Endometrium (tissue), 2 donors: ENCODE data around the gene MS4A5.
"Not testable (repeated sequence)": the region's sequence is repeated elsewhere in the genome, so short reads cannot be mapped to it uniquely, and the experiment has no call there.

Source experiments
- FAIRE-seq: peaks from 2 replicates; lab custom pipeline; 2012; peaks lifted over from hg19 to GRCh38; lab: Jason Lieb, UNC
- donor health status: control.
- donor health status: control.

The MS4A5 gene, protein sequence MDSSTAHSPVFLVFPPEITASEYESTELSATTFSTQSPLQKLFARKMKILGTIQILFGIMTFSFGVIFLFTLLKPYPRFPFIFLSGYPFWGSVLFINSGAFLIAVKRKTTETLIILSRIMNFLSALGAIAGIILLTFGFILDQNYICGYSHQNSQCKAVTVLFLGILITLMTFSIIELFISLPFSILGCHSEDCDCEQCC

GRCh38 chr11:60429272-60429671 lies at the start of gene MS4A5:
MS4A5 (plus strand) TSS chr11:60429572; CDS start chr11:60429675, 103 bp downstream.
- FAIRE-seq: no peak

DNA sequence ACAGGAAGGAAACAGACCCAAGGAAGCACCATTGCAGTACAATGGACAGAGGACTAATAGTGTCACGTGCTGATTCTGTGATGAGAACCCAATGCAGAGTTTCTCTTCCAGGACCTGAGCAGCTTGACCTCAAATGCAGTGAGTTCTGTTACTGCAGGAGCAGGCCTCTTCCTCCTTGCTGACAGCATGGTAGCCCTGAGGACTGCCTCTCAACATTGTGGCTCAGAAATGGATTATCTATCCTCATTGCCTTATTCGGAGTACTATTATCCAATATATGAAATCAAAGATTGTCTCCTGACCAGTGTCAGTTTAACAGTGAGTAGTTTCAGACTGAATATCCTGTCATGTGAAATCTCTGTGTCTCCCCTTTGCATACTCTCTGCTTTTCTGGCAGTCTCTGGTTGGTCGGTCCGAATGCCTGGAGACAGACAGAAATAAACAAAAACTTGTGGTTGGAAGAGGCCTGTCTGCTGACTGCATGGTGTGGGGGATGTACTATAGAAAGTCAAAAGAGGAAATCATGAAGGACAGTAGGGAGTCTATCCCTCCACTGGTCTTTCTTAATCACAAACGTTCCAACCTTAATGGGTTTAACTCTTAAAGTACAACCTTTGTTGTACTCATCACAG lies 40.0 kb upstream of the MS4A5 start:
- no peak for FAIRE-seq

DNA sequence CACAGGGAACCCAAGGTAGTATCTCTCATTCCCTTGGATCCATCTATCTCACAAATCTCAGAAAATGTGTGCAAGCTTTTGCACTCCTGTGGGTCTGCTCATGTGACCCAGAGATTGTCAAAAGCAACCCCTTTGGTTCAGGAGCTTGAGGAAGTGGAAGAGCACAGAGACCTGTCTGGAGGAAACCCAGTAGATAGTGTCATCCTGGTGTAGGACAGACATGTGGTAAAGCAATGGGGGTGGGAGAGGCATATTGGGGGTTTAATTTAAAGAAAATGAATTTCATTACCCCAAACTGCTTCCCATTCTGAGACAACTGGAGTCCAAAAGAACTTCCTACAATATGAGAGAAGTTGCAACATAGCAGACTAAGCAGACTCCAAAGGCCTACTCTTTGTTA lies 39.0 kb upstream of the MS4A5 start:
- FAIRE-seq: no peak

DNA sequence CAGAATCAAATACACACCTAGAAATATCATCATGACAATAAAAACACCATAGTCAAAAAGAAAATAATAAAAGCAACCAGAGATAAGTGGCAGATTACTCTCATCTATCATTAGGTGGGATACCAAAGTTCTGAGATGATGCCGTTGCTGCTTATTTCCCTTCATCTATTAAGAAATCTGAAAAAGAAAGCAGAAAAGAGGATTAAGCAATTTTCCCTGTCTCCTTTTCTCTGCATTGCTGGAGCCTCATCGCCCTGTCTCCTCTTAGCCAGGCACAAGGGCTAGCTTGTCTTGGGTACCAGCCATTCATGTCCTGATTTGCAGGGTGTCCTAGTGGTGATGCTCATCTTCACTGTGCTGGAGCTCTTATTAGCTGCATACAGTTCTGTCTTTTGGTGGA lies 37.0 kb upstream of the MS4A5 start:
- FAIRE-seq: no peak

DNA sequence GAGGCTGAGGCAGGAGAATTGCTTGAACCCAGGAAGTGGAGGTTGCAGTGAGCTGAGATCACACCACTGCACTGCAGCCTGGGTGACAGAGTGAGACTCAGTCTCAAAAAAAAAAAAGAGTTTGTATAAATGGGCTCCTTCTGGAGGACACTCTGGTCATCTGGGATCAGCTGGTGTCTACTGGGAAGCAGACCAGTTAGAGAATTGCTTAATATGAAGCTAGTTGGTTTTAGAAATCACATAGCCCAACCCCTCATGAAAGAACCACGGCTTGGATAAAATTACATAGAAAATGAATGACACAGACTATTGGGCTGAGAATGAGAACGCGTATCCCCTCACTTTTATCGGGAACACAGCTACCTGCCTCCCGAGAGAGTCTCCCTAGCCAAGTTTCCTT lies 36.4 kb upstream of the MS4A5 start:
- FAIRE-seq: no peak

- no peak for FAIRE-seq
These were observed 34.5 kb upstream of the MS4A5 start for GRCh38 chr11:60394666-60395380.

GRCh38 chr11:60396382-60396781 lies 33.0 kb upstream of the MS4A5 start, which contains the start of gene MS4A14:
MS4A14 (plus strand) TSS chr11:60396459; CDS start chr11:60396579, 120 bp downstream.
- FAIRE-seq: no peak

GRCh38 chr11:60396799-60397198 lies 32.6 kb upstream of the MS4A5 start:
- FAIRE-seq: no peak

GRCh38 chr11:60420015-60420414 lies 9.4 kb upstream of the MS4A5 start:
- no peak for FAIRE-seq

DNA sequence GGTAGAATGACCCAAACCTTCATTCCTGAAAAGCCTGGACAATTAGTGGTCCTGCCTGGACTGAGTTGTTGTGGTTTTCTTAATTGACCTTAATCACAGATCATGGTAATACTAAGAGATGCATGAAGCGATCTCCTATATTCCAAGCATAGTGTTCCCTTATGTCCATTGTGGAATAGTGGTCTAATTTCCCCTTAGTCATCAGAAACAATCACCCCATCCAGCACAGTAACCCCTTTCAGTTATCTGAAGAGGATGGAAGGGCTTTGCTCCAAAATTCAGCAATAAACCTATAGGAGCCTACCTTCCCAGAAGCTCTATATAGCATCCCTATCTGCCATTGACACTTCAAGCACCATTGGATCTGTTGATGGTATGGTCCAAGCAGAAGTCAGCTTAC lies 6.8 kb upstream of the MS4A5 start:
- FAIRE-seq: no peak

GRCh38 chr11:60428517-60428916 lies 855 bp upstream of the MS4A5 start:
- FAIRE-seq: no peak

DNA sequence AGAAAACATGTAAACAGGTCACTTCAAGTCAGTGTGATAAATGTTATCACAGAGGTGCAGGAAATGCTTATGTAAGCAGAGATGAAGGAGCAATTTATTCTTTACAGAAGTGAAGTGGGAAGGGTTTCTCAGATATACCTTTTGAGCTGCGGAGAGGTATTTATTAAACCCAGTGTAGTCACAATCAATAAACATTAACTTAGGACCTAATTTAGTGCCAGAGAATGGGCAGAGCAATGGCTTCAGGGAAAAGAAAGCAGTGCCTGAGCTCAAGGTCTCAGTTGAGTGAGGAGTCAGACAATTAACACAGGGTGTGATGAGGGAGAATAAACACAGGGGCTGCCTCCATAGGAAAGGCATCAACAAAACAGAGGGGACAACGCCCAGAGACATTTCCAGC lies 1.9 kb downstream of the MS4A5 start:
- FAIRE-seq: no peak

- no peak for FAIRE-seq
These were observed 4.0 kb downstream of the MS4A5 start for GRCh38 chr11:60433401-60433800.

DNA sequence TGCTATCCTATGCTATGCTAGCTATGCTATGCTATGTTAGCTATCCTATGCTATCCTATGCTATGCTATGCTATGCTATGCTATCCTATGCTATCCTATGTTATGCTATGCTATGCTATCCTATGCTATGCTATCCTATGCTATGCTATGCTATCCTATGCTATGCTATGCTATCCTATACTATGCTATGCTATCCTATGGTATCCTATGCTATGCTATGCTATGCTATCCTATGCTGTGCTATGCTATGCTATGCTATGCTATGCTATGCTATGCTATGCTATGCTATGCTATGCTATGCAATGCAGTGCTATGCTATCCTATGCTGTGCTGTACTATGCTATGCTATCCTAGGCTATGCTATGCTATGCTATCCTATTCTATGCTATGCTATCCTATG lies 17.7 kb downstream of the MS4A5 start:
- no peak for FAIRE-seq

DNA sequence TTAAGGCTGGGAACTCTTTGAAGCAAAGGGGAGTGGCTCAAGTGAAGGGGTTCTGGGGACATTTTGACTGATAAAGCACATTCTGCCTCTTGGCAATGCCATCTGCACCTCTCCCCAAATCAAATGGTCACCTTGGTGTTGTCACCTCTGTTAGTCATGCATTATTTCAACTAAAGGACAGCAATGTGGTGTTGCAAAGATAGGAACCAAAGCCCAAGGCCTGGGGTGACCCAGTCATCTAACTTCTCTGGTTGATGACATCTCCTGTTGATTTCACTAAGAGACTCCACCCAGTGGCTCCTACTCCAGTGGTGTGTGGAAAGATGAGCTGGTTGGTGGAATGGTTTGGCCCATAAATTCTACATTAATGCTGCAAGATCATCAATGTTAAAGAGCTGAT lies 18.5 kb downstream of the MS4A5 start:
- no peak for FAIRE-seq

DNA sequence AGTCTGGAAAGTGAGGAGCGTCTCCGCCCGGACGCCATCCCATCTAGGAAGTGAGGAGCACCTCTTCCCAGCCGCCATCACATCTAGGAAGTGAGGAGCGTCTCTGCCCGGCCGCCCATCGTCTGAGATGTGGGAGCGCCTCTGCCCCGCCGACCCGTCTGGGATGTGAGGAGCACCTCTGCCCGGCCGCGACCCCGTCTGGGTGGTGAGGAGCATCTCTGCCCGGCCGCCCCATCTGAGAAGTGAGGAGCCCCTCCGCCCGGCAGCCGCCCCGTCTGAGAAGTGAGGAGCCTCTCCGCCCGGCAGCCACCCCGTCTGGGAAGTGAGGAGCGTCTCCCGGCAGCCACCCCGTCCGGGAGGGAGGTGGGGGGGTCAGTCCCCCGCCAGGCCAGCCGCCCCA lies 21.8 kb downstream of the MS4A5 start:
- FAIRE-seq: not testable (repeated sequence)

DNA sequence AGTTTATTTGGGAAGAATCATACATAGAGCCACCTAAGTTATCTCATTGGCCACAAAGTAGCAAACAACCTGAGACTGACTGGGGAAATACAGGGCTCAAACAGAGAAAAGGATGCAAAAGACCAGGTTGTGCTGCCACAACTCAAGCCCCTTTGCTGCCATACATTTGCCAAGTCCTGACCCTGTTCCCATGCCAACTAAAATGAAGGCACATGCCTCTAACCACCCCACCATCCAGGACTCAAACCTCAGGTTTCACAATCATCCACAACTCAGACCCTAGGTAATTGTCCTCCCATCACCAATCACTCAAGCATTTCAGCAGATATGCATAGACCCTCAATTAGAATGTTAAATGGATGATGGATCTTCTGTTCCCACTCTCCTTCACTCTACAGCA lies 24.8 kb downstream of the MS4A5 start:
- no peak for FAIRE-seq

- FAIRE-seq: no peak
These were observed 26.2 kb downstream of the MS4A5 start, which contains the start of gene MS4A1 for GRCh38 chr11:60455531-60456042. MS4A1 (plus strand) TSS chr11:60455847; CDS start chr11:60462375, 6,528 bp downstream.

- FAIRE-seq: no peak
These were observed 28.2 kb downstream of the MS4A5 start for GRCh38 chr11:60457576-60457975.

GRCh38 chr11:60459345-60459744 lies 30.0 kb downstream of the MS4A5 start:
- no peak for FAIRE-seq

DNA sequence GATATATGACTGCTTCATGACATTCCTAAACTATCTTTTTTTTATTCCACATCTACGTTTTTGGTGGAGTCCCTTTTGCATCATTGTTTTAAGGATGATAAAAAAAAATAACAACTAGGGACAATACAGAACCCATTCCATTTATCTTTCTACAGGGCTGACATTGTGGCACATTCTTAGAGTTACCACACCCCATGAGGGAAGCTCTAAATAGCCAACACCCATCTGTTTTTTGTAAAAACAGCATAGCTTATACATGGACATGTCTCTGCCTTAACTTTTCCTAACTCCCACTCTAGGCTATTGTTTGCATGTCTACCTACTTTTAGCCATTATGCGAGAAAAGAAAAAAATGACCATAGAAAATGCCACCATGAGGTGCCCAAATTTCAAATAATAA lies 39.5 kb downstream of the MS4A5 start:
- FAIRE-seq: no peak

GRCh38 chr11:60469723-60470122 lies 40.4 kb downstream of the MS4A5 start:
- no peak for FAIRE-seq

DNA sequence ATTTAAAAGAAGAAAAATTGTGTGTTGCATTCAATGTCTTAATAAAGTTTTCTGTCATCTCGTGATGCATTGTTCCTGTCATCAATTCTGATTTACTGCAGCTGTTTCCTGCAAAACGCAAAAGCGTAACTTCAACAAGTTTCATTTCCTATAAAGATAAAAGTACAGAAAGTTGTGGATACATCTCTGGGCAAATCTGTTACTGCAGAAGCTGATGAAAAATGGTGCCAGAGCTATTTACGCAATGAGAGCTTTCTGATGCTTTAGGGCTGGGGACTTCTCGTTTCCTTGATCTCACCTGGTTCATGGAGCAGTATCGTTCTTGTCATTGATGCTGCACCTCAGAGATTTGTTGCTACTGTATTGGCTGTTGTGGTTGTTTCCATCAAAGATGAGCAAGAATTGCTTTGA lies 47.7 kb downstream of the MS4A5 start:
- FAIRE-seq: no peak
